Panc1 (cell line): Measurements from ENCODE around the gene CDIP1. TPM values are rescaled to one million over a fixed set of nuclear protein-coding genes. Genes with fewer than 3 reads are reported as not detected.

ENCODE experiments used
- ATAC-seq: fragments of 200-7000 bp; cut with Tn5 transposase; 2 replicates; pipeline ENCODE4 v1.9.1; 2020; ENCODE audit warnings: mild to moderate bottlenecking, moderate library complexity
- BruUV-seq: library from RNA; stranded (reverse); fragments of 400-500 nt; replicated peaks from 2 replicates; lab custom pipeline; 2021; lab: Mats Ljungman, UMichigan
- CTCF ChIA-PET: fragments of 300-600 bp; sonication (Branson Sonifier 250); formaldehyde crosslinking; loops from one replicate; lab custom pipeline; 2022; ENCODE audit warnings: antibody characterized with exemption; lab: Charles Lee
- POLR2A ChIA-PET: fragments of 300-600 bp; sonication (Branson Sonifier 250); formaldehyde crosslinking; loops from one replicate; lab custom pipeline; 2022; ENCODE audit warnings: antibody characterized with exemption; lab: Charles Lee
- DNase-seq: peaks from one replicate; pipeline ENCODE4 v3.0.0-alpha.2; 2010; ENCODE audit warnings: low read depth, low spot score
- H3K27ac ChIP-seq: 2 replicates; pipeline ENCODE4 v1.5.1; 2011; ENCODE audit warnings: mild to moderate bottlenecking, low read length, inconsistent platforms
- H3K27me3 ChIP-seq: fragments of 200-500 bp; sonication (Bioruptor generic); 2 replicates; pipeline ENCODE4 v1.6.0; 2014; ENCODE audit warnings: low read length, inconsistent platforms; ENCODE audit not compliant: control insufficient read depth, insufficient read depth
- H3K36me3 ChIP-seq: fragments of 200-500 bp; sonication (Bioruptor generic); 2 replicates; pipeline ENCODE4 v1.5.1; 2014; ENCODE audit warnings: inconsistent platforms, mild to moderate bottlenecking, low read length, moderate library complexity; ENCODE audit not compliant: control insufficient read depth, insufficient read depth
- H3K4me1 ChIP-seq: 2 replicates; pipeline ENCODE4 v1.5.1; 2011; ENCODE audit warnings: inconsistent platforms, mild to moderate bottlenecking, low read length, moderate library complexity; ENCODE audit not compliant: control insufficient read depth, insufficient read depth
- H3K4me3 ChIP-seq, 2 experiments: 2 replicates each; pipeline ENCODE4 v1.5.1; 2011 to 2012; ENCODE audit warnings: low read depth in 2 of 2, low read length in 2 of 2, mild to moderate bottlenecking in 2 of 2, inconsistent platforms in 1 of 2, moderate library complexity in 1 of 2
- H3K9me3 ChIP-seq: fragments of 200-500 bp; sonication (Bioruptor generic); 2 replicates; pipeline ENCODE4 v1.5.1; 2014; ENCODE audit warnings: low read depth, mild to moderate bottlenecking, inconsistent platforms, low read length, moderate library complexity; ENCODE audit not compliant: control insufficient read depth, insufficient read depth
- CTCF ChIP-seq: fragments of 450-650 bp; IDR thresholded peaks from 2 replicates; pipeline ENCODE4 v1.5.1; 2017; ENCODE audit warnings: mild to moderate bottlenecking
- POLR2AphosphoS5 ChIP-seq: IDR thresholded peaks from 2 replicates; pipeline ENCODE4 v1.6.1; 2012; ENCODE audit warnings: mild to moderate bottlenecking, low read depth, low read length, moderate library complexity
- REST ChIP-seq, 2 experiments: IDR thresholded peaks; 2 replicates each; pipeline ENCODE4 v1.6.1; 2011 to 2012; ENCODE audit warnings: low read depth in 2 of 2, control low read depth in 1 of 2, low read length in 1 of 2, mild to moderate bottlenecking in 1 of 2, moderate library complexity in 1 of 2; ENCODE audit not compliant: insufficient read depth in 1 of 2
- SIN3A ChIP-seq: IDR thresholded peaks from 2 replicates; pipeline ENCODE4 v1.6.1; 2012; ENCODE audit warnings: low read depth, mild to moderate bottlenecking, low read length, moderate library complexity, borderline replicate concordance; ENCODE audit not compliant: insufficient read depth
- TCF7L2 ChIP-seq: IDR thresholded peaks from 2 replicates; pipeline ENCODE4 v1.6.1; 2011; ENCODE audit warnings: mild to moderate bottlenecking, low read depth, low read length, inconsistent platforms
- in situ Hi-C: cut with HindIII; loops from 2 replicates; pipeline ENCODE4 v1.10.0; 2016; ENCODE audit warnings: low sequenced_read_pairs, low pct_unique_long_range_greater_than_20kb
- intact Hi-C: fragments of 100-400 bp; cut with micrococcal nuclease; formaldehyde crosslinking; loops from one replicate; pipeline ENCODE4 v1.10.0; 2022; ENCODE audit not compliant: unreplicated experiment
- total RNA-seq: library from RNA; stranded (reverse); gene quantifications from one replicate; pipeline ENCODE4 v1.2.1, GENCODE V29; 2021; ENCODE audit not compliant: unreplicated experiment

The CDIP1 gene
- total RNA-seq, 1 experiment from 2014 or later: 26.8 TPM

GRCh38 chr16:4513086-4513860, 25.3 kb downstream of the CDIP1 start:
- no peak overlapping the region for H3K27ac ChIP-seq
- no peak overlapping the region for H3K4me3 ChIP-seq
- H3K27me3 ChIP-seq: no peaks in the 10 kb centered on the region
- no peaks in the 10 kb centered on the region for H3K9me3 ChIP-seq
- no TSS peak for BruUV-seq
- H3K36me3 ChIP-seq: no peaks in the 10 kb centered on the region
- intact Hi-C loops (loop anchor here (5.0 kb wide), 1 partner anchor 34 kb away; no protein-coding TSS in a partner anchor), in situ Hi-C loops (no loop called here)
- ATAC-seq (no peak), DNase-seq (no peak)
- POLR2A ChIA-PET: no interaction called here
- CTCF ChIA-PET: no interaction called here
- TF ChIP-seq POLR2AphosphoS5: no peak
- no peaks in the 10 kb centered on the region for H3K4me1 ChIP-seq

- no peaks in the 10 kb centered on the region for H3K9me3 ChIP-seq
- POLR2A ChIA-PET: no interaction called here
- DNase-seq (no peak), ATAC-seq (no peak)
- H3K36me3 ChIP-seq: no peaks in the 10 kb centered on the region; the same call in 1 of the 2 replicates
- no peak overlapping the region for H3K27ac ChIP-seq
- no TSS peak for BruUV-seq
- TF ChIP-seq CTCF (no peak), POLR2AphosphoS5 (no peak), SIN3A (no peak), REST (IDR thresholded peaks at IDR 0.05; ENCODE audit: insufficient read depth in 1 of 2, low read depth in 2 of 2, low read length in 1 of 2) (no peak), TCF7L2 (no peak)
- in situ Hi-C loops (no loop called here), intact Hi-C loops (loop anchor here (5.0 kb wide), 1 partner anchor 35 kb away; no protein-coding TSS in a partner anchor)
- H3K4me3 ChIP-seq: no peak overlapping the region
- H3K27me3 ChIP-seq: no peaks in the 10 kb centered on the region
- CTCF ChIA-PET: interaction anchor here (0.6 to 0.8 kb wide), 2 partner anchors 16 to 104 kb away, joined by 3 read pairs; no protein-coding TSS in a partner anchor
- H3K4me1 ChIP-seq: no peaks in the 10 kb centered on the region
Observed at GRCh38 chr16:4512473-4512872, 26.1 kb downstream of the CDIP1 start.
